Pancreas (tissue), 10 donors: ENCODE results near the gene BABAM2. TPM values are rescaled to one million over a fixed set of nuclear protein-coding genes. Genes with fewer than 3 reads are reported as not detected.

Experiments
- ATAC-seq, 4 donors: fragments of 200-7000 bp; cut with Tn5 transposase; one replicate each; pipeline versions ENCODE4 v1.8.0 to v1.9.1; 2020; ENCODE audit warnings: mild to moderate bottlenecking in 4 of 4, moderate library complexity in 4 of 4
- DNase-seq, 6 donors: peaks; one replicate each; pipeline ENCODE4 v3.0.0-alpha.2; 2020
- FAIRE-seq: peaks from 2 replicates; lab custom pipeline; 2012; peaks lifted over from hg19 to GRCh38; lab: Jason Lieb, UNC
- H3K27ac ChIP-seq, 4 donors: fragments of 200-600 bp; sonication (generic); 1 replicate in 3 of 4; 2 replicates in 1 of 4; pipeline versions ENCODE4 v1.5.0 to v1.8.0; 2020
- H3K27me3 ChIP-seq, 4 donors: fragments of 200-600 bp; one replicate each; pipeline ENCODE4 v1.8.0; 2021
- H3K36me3 ChIP-seq, 3 donors: fragments of 200-600 bp; sonication (generic) in 1 of 3; one replicate each; pipeline versions ENCODE4 v1.5.0 to v1.8.0; 2020 to 2021
- H3K4me1 ChIP-seq, 3 donors: fragments of 200-600 bp; one replicate each; pipeline ENCODE4 v1.8.0; 2021
- H3K4me3 ChIP-seq, 4 donors: fragments of 200-600 bp; sonication (generic) in 2 of 4; one replicate each; pipeline versions ENCODE4 v1.5.0 to v1.8.0; 2020 to 2021
- H3K9me3 ChIP-seq, 4 donors: fragments of 200-600 bp; one replicate each; pipeline ENCODE4 v1.8.0; 2021
- CTCF ChIP-seq, 4 donors: fragments of 200-600 bp; sonication (generic) in 3 of 4; IDR thresholded peaks; one replicate each; pipeline versions ENCODE4 v1.5.0 to v1.8.0; 2021; ENCODE audit warnings: antibody characterized with exemption in 4 of 4
- WGBS, 2 donors: extraction: QIAGEN DNeasy Blood & Tissue Kit; methylation state at CpG; one replicate each; pipeline ENCODE4 v1.1.7; 2013; 5-methylcytosine and 5-hydroxymethylcytosine counted together
- intact Hi-C, 3 donors: fragments of 100-400 bp; cut with DNase I; formaldehyde crosslinking; loops; one replicate each; pipeline versions ENCODE4 v1.11.1 to v1.14.2; 2022
- polyA plus RNA-seq, 2 donors: library from polyadenylated mRNA; stranded (reverse); fragments of 200-250 nt; gene quantifications; one replicate each; pipeline ENCODE4 v1.2.3, GENCODE V29; 2013
- total RNA-seq, 6 donors: library from RNA; stranded (reverse); fragmentation: NEBNext Ultra II Directional in 4 of 6; extraction: Animal tissue kit (Norgen Biotek cat#: 25700) in 4 of 6; gene quantifications; one replicate each; pipeline versions ENCODE4 v1.2.1 to v1.2.4, GENCODE V29; 2021 to 2023
- donor health status: healthy with polysubstance abuse.
- donor health status: DM: no; HTN: no; CAD: no; lungs with moderate emphysema.
- donor health status: DM: no; HTN: no; CAD: no.
- donor health status: control.
- donor health status: control.
- donor health status: Bipolar disorder and iron deficiency.
- donor health status: DM: yes; HTN: yes; CAD: no.
- donor health status: DM: no; HTN: no; CAD: no.
- donor health status: DM: no; HTN: no; CAD: no.
- donor health status: DM: yes; HTN: yes; CAD: no.

Gene BABAM2
- total and polyA plus RNA-seq, 8 donors, result 9.4 to 21.3 (median 15.6) TPM

DNA sequence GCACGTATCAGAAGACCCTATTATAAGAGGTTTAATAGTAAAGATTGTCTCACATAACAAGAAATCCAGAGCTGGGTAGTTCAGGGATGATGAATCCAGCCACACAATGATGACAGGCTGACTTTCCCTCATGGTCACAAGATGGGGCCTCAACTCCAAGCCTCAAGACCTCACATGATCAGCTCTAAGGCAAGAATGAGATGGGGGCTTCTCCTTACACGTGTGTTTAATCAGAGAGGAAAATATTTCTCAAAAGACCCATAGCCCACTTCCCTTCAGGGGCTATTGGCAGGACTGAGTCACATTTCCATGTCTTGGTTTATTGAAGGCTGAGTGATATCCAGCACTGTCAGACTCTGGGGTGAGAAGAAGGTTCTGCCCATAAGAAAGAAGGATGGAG lies 402.0 kb downstream of the BABAM2 start:
- FAIRE-seq (no peak), DNase-seq (no peak)

DNA sequence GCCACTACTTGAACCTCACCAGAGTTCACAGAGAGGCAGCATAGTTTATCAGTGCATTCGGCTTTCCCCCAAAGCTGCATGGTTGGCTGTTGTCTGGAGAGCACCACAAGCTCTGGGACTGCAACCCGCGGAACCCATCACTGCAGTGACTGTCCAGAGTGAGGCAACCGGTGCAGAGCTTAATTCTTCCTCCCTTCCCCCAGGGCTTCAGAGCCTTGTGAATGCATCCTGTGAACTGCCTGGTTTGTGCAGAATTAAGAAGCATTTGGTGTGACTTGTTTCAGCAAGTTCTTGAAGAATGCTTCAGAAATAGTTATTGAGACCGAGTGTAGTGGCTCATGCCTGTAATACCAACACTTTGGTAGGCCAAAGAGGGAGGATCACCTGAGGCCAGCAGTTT lies 402.9 kb downstream of the BABAM2 start:
- no peaks in the 10 kb centered on the region for H3K9me3 ChIP-seq
- H3K36me3 ChIP-seq, result no peaks in the 10 kb centered on the region
- FAIRE-seq (no peak), DNase-seq (no peak), ATAC-seq (no peak)
- no peak overlapping the region for H3K27ac ChIP-seq
- intact Hi-C loops, result no loop called here
- 74 to 76% methylated on average over 5 of the region's 5 CpGs for WGBS, 2 donors
- no peak overlapping the region for H3K4me3 ChIP-seq
- H3K27me3 ChIP-seq, result no peaks in the 10 kb centered on the region
- H3K4me1 ChIP-seq, result no peaks in the 10 kb centered on the region
- TF ChIP-seq CTCF (IDR thresholded peaks at IDR 0.05), result no peak

More for the DNA sequence above, 402.0 kb downstream of the BABAM2 start:
- WGBS, 2 donors, result 82 to 89% methylated on average over 2 of the region's 2 CpGs
- ATAC-seq, result no peak
- Histone ChIP-seq H3K27ac (no peak overlapping the region), H3K36me3 (no peaks in the 10 kb centered on the region), H3K27me3 (no peaks in the 10 kb centered on the region), H3K4me3 (no peak overlapping the region), H3K9me3 (no peaks in the 10 kb centered on the region), H3K4me1 (no peaks in the 10 kb centered on the region)
- intact Hi-C loops, result no loop called here
- no peak for TF ChIP-seq CTCF (IDR thresholded peaks at IDR 0.05)

- Histone ChIP-seq H3K36me3 (peaks cover 0 to under 1% (median 0%) of the 10 kb centered on the region in 3 donors), H3K4me3 (no peak overlapping the region), H3K4me1 (no peaks in the 10 kb centered on the region), H3K27ac (no peak overlapping the region), H3K9me3 (no peaks in the 10 kb centered on the region), H3K27me3 (no peaks in the 10 kb centered on the region)
- WGBS, 2 donors, result 97 to 98% methylated on average over 1 of the region's 1 CpG
- intact Hi-C loops, result no loop called here
- FAIRE-seq (no peak), ATAC-seq (no peak), DNase-seq (no peak)
- TF ChIP-seq CTCF (IDR thresholded peaks at IDR 0.05), result no peak
These were observed 403.9 kb downstream of the BABAM2 start for GRCh38 chr2:28294451-28294850.

- TF ChIP-seq CTCF (IDR thresholded peaks at IDR 0.05), result no peak
- Histone ChIP-seq H3K4me3 (no peak overlapping the region), H3K36me3 (peaks cover 0 to 3% (median 0%) of the 10 kb centered on the region in 3 donors), H3K27me3 (no peaks in the 10 kb centered on the region), H3K9me3 (no peaks in the 10 kb centered on the region), H3K27ac (no peak overlapping the region), H3K4me1 (no peaks in the 10 kb centered on the region)
- FAIRE-seq (no peak), DNase-seq (no peak), ATAC-seq (no peak)
- WGBS, 2 donors, result 92 to 96% methylated on average over 7 of the region's 7 CpGs
- intact Hi-C loops, result no loop called here
These were observed 405.7 kb downstream of the BABAM2 start for GRCh38 chr2:28296243-28296642.

DNA sequence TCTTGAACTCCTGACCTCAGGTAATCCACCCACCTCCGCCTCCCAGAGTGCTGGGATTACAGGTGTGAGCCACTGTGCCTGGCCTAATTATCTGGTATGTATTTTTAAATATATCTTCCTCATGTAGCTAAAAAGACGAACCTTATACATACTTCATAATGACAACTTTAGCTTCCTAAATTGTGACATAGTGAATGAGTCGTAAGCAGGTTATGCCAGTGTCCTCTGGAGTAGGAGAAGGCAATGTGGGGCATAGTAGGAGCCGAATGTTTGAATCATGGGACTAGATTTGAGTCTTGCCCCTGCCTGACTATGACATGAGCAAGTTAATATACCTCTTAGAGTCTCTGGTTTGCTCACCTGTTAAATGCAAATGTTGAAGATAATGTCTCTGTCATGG lies 406.4 kb downstream of the BABAM2 start:
- H3K4me1 ChIP-seq, result no peaks in the 10 kb centered on the region
- ATAC-seq, result no peak
- DNase-seq, result no peak
- TF ChIP-seq CTCF (IDR thresholded peaks at IDR 0.05), result no peak
- no peak for FAIRE-seq
- no peaks in the 10 kb centered on the region for H3K9me3 ChIP-seq
- H3K27ac ChIP-seq, result no peak overlapping the region
- 91 to 94% methylated on average over 4 of the region's 4 CpGs for WGBS, 2 donors
- peaks cover 0 to 3% (median 0%) of the 10 kb centered on the region in 3 donors for H3K36me3 ChIP-seq
- H3K27me3 ChIP-seq, result no peaks in the 10 kb centered on the region
- H3K4me3 ChIP-seq, result no peak overlapping the region
- intact Hi-C loops, result no loop called here
